ENCODE measurements around the gene MOV10L1. TPM values are rescaled to one million over a fixed set of nuclear protein-coding genes. Genes with fewer than 3 reads are reported as not detected.

MOV10L1 gene
- total RNA-seq, 1 donor from 2014 or later, result 0.10 TPM

DNA sequence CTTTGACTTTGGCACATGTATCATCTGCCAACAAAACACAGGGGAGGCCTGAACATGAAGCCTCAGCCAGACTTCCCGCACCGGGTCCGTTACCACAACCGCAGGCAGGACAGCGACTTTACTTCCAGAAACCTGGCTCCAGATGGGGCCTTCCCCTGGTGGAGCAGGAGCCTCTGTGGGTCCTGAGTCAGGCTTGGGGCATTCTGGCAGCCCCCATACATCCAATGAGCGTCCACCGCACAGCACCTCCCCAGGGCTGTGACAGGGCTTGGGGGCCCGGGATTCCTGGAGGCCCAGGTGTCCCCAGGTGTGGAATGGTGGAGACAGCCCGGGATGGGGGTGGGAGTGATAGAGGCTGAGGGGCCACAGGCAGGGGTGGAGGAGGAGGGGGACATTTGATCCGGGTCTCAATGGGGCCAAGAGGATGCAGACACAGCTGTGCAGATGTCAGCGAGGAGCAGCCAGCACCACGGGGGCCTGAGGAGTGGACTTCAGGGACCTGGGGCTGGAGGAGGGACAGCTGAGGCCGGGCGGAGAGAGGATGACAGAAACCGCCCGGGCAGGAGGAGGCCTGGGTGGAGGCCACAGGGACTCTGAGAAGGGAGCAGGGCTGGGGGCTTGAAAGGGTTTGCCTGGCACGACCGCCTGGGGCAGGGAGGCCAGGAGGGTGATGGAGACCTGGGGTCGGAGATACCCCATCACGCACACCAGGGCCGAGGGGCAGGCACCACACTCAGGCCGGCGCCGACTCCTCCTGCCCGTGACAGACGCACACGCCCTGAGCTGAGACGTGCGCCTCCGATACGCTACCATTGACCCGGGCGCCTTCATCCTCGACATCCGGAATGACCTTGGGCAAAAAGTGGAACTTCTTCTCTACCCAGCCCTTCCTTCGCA is 40.3 kb upstream of the MOV10L1 start:
- TF ChIP-seq, protein P1, sequence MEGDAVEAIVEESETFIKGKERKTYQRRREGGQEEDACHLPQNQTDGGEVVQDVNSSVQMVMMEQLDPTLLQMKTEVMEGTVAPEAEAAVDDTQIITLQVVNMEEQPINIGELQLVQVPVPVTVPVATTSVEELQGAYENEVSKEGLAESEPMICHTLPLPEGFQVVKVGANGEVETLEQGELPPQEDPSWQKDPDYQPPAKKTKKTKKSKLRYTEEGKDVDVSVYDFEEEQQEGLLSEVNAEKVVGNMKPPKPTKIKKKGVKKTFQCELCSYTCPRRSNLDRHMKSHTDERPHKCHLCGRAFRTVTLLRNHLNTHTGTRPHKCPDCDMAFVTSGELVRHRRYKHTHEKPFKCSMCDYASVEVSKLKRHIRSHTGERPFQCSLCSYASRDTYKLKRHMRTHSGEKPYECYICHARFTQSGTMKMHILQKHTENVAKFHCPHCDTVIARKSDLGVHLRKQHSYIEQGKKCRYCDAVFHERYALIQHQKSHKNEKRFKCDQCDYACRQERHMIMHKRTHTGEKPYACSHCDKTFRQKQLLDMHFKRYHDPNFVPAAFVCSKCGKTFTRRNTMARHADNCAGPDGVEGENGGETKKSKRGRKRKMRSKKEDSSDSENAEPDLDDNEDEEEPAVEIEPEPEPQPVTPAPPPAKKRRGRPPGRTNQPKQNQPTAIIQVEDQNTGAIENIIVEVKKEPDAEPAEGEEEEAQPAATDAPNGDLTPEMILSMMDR (conservative IDR thresholded peaks at IDR 0.05), result no peak
- no peaks in the 10 kb centered on the region for H3K4me1 Mint-ChIP-seq (ENCODE audit: unreplicated experiment)
- H3K4me3 Mint-ChIP-seq, result no peak overlapping the region
- peaks cover 7% of the 10 kb centered on the region for H3K27me3 Mint-ChIP-seq
- H3K27ac Mint-ChIP-seq, result no peak overlapping the region
- H3K9me3 Mint-ChIP-seq, result peaks cover 6% of the 10 kb centered on the region
- DNase-seq (ENCODE audit: extremely low spot score, unreplicated experiment), result no peak
- H3K36me3 Mint-ChIP-seq, result no peaks in the 10 kb centered on the region

DNA sequence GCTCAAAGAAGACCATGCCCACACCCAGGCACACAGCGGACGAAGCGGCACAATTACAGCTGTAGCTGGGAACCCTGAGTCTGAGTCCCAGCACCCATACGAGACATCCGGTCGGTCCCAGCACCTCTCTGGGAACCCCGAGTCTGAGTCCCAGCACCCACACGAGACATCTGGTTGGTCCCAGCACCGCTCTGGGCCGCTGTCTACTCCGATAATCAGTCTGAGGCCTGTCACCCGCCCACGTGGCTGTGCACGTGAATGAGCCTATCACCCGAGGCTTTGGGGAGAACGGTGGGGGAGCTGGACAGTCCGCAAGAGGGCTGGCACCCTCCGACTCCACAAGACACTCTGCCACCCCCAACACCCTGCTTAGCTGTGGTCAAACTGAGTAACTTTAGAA is 37.9 kb upstream of the MOV10L1 start:
- H3K36me3 Mint-ChIP-seq, result no peaks in the 10 kb centered on the region
- H3K27ac Mint-ChIP-seq, result no peak overlapping the region
- DNase-seq (ENCODE audit: extremely low spot score, unreplicated experiment), result no peak
- H3K9me3 Mint-ChIP-seq, result peaks cover 6% of the 10 kb centered on the region
- H3K27me3 Mint-ChIP-seq, result peaks cover 12% of the 10 kb centered on the region
- no peaks in the 10 kb centered on the region for H3K4me1 Mint-ChIP-seq (ENCODE audit: unreplicated experiment)
- TF ChIP-seq, protein P1 (conservative IDR thresholded peaks at IDR 0.05), result no peak
- H3K4me3 Mint-ChIP-seq, result no peak overlapping the region

DNA sequence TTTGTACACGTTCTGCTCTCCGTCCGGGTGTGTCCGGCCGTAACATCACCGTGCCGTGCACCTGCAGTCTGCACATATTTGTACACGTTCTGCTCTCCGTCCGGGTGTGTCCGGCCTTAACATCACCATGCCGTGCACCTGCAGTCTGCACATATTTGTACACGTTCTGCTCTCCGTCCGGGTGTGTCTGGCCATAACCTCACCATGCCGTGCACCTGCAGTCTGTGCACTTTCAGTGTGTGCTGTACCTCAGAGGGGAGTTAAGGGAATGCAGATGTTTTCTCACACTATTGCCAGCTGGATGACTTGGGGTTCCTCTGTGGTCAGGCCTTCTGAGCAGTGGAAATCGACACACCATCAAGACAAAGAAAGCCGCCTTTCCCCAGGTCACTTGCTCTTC is 35.9 kb upstream of the MOV10L1 start:
- no peak for DNase-seq (ENCODE audit: extremely low spot score, unreplicated experiment)
- TF ChIP-seq, protein P1 (conservative IDR thresholded peaks at IDR 0.05), result no peak
- Mint-ChIP-seq H3K4me3 (no peak overlapping the region), H3K4me1 (ENCODE audit: unreplicated experiment) (no peaks in the 10 kb centered on the region), H3K36me3 (no peaks in the 10 kb centered on the region), H3K9me3 (peaks cover 6% of the 10 kb centered on the region), H3K27me3 (peaks cover 12% of the 10 kb centered on the region), H3K27ac (no peak overlapping the region)

DNA sequence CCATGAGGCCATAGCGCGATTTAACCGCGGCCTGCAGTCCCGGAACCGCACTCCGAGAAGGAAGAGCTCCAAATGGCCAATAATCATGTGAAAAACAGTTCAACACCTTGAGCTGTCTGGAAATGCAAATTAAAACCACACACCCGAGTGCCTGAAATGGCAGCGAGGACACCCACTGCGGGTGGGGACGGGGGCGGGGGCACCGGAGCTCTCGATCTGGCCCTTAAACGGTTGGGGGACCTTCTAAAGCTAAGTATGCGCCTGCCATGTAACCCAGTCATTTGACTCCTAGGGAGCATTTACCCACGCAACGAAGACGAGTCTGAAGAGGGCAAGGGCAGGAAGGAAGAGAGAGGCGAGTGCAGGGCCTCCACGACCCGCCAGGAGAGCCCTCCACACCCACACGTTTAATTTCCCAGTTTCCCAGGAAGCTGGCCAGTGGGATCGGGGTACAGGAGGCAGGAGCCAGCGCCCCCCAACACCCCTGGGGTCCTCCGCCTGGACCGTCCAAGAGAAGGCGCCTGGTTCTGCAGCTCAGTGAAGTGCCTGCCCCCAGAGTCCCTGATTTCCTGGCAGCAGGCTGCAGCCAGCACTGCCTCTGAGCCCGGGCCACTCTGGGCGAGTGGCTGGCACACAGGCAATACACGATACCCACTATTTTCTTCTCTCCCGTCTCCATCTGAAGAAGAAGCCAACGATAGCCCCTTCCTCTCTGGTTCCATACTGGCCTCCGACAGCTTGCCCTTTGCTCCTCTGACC is 33.4 kb upstream of the MOV10L1 start:
- peaks cover 13% of the 10 kb centered on the region for H3K4me1 Mint-ChIP-seq (ENCODE audit: unreplicated experiment)
- H3K27me3 Mint-ChIP-seq, result peaks cover 24% of the 10 kb centered on the region
- no peak overlapping the region for H3K4me3 Mint-ChIP-seq
- DNase-seq (ENCODE audit: extremely low spot score, unreplicated experiment), result no peak
- no peaks in the 10 kb centered on the region for H3K36me3 Mint-ChIP-seq
- TF ChIP-seq, protein P1 (conservative IDR thresholded peaks at IDR 0.05), result no peak
- peaks cover 6% of the 10 kb centered on the region for H3K9me3 Mint-ChIP-seq
- no peak overlapping the region for H3K27ac Mint-ChIP-seq

DNA sequence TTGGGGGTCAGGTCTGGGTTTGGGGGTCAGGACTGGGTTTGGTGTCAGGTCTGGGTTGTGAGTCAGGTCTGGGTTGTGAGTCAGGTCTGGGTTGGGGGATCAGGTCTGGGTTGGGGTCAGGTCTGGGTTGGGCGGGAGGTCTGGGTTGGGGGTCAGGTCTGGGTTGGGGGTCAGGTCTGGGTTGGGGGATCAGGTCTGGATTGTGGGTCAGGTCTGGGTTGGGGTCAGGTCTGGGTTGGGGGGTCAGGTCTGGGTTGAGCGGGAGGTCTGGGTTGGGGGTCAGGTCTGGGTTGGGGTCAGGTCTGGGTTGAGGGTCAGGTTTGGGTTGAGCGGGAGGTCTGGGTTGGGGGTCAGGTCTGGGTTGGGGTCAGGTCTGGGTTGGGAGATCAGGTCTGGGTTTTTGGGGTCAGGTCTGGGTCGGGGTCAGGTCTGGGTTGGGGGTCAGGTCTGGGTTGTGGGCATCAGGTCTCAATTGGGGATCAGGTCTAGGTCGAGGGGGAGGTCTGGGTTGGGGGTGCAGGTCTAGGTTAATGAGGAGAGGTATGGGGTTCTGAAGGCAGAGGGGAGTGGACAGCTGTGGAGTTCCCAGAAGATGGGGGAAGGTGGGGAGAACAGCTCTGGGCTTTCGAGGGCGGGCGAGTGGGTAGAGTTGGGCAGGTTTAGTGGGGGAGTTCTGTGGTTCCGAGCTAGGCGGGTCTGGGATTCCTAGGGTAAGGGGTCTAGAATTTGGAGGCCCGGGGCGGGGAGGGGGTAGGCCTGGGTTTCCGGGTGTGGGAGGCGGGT is 32.3 kb upstream of the MOV10L1 start:
- Mint-ChIP-seq H3K4me3 (no peak overlapping the region), H3K27me3 (peaks cover 24% of the 10 kb centered on the region), H3K9me3 (peaks cover 6% of the 10 kb centered on the region), H3K36me3 (no peaks in the 10 kb centered on the region), H3K27ac (no peak overlapping the region), H3K4me1 (ENCODE audit: unreplicated experiment) (peaks cover 13% of the 10 kb centered on the region)
- TF ChIP-seq, protein P1 (conservative IDR thresholded peaks at IDR 0.05), result no peak
- DNase-seq (ENCODE audit: extremely low spot score, unreplicated experiment), result no peak
